GM19240 (cell line): Measurements from ENCODE around the gene CEACAM7.
"Not testable (repeated sequence)": the region's sequence is repeated elsewhere in the genome, so short reads cannot be mapped to it uniquely, and the experiment has no call there.

Source experiments
- DNase-seq: peaks from one replicate; pipeline ENCODE4 v3.0.0; 2011; ENCODE audit warnings: low spot score; ENCODE audit not compliant: insufficient read length

Gene CEACAM7

DNA sequence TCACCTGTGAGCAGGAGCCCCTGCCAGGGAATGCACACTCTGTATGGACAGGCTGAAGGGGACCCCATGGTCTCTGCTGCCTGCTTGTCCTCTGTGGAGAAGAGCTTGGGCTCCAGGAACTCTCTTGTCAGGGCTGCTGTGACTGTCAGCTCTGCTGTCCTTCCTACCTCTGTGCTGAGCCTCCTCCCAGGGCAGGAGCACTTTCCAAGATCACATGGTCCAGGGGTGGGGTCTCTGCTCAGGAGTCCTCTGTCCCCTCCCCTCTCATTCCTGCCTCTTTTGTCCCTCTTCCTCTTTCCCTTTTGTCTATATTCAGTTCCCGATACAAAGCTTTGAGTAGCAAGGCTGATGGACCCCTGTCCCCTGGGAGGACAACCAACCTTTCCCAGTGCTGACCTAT, at the start of gene CEACAM7:
Gene CEACAM7 (minus strand): TSS at position 173 of the 400 bp plus-strand sequence. CDS start 105 bp downstream, at position 68.
- DNase-seq, result no peak

DNA sequence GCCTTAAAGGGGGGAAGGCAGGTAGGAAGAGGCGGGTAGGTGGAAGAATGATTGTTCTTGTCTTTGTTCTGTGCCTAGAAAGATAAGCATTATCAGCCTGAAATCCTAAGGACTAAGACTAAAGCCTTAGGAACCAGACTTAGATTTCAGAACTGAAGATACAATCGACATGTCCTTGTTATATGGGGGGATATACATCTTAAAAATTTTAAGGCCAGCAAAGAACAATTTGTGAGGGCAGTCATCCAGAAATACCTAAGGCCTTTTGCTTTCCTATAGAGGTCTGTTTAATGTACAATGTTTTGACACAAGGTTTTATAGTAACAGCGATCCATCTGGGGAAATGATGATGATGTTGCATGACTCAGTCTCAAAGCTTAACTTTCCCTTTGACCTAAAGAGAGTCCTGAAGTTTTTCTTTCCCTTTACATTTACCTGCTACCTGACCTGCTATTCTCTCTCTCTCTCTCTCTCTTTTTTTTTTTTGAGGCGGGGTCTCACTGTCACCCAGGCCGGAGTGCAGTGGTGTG, 47.1 kb upstream of the CEACAM7 start:
- no peak for DNase-seq

- no peak for DNase-seq
Measured at GRCh38 chr19:41734585-41734984, 46.5 kb upstream of the CEACAM7 start.

DNA sequence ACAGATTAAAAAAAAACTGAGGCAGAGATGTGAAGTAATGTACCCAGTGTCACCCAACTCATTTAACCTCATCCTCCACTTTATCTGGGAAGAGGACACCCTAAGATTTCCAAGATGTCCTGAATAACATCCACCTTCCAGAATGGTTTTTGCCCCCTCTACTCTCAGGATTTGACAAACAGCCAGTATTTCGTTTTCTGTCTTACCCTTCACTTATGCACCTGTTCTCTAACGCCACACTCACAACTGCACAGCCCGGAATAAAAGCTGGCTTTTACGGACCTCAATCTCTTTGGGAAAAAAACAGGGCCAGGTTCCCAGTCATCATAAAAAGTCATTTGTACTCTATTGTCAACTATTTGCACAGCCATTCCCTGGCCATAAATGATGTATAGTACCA, 46.1 kb upstream of the CEACAM7 start:
- DNase-seq, result no peak

- DNase-seq, result no peak
Measured at GRCh38 chr19:41726493-41726892, 38.4 kb upstream of the CEACAM7 start.

GRCh38 chr19:41720103-41720502, 32.0 kb upstream of the CEACAM7 start:
- no peak for DNase-seq

DNA sequence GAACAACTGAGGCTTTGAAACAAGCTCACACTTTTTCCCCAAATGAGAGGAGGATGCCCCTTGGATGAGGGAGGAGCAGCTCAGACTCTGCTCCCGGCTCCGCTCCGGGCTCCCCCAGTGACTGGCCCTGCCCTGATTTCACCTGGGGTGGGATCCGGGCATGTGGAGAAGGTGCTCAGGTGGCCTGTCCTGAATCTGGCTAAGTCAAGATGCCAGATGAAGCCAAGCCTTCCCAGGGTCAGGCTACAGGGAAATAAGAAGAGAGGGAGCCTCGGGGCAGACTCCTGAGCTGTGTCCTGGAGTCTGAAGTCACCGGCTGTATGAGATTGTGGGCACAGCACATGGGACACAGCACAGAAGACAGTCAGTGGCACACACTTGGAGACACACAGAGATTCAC, 30.7 kb upstream of the CEACAM7 start:
- no peak for DNase-seq

- DNase-seq, result no peak
Measured at GRCh38 chr19:41714598-41714997, 26.5 kb upstream of the CEACAM7 start.

GRCh38 chr19:41711376-41712261, 23.5 kb upstream of the CEACAM7 start:
- no peak for DNase-seq

DNA sequence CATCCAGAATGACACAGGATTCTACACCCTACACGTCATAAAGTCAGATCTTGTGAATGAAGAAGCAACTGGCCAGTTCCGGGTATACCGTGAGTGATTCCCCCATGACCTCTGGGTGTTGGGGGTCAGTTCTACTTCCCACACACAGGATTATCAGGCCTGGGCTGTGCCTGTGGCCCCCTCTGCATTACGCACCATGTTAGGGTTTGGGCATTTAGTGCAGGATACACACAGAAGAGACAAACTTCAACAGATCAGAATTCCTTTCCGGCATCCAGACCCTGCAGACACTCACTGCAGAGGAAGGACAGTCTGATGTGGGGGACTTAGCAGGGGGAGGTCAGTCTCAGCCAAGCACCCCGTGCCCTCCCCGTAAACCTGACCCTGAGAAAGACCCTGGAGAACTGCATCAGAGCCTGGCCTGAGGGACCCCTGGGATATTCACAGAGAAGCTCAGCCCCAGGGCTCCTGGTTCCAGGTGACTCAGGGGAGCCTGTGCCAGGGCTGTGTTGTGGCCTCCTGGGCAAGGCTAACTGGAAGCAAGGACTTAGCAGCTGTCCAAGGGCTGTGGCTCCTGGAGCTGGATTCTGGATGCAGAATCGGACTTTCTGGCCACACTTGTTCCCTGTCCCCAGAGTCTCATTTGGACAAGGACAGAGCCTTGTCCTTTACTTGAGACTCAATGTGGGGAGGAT, 22.0 kb upstream of the CEACAM7 start:
- DNase-seq, result no peak

DNA sequence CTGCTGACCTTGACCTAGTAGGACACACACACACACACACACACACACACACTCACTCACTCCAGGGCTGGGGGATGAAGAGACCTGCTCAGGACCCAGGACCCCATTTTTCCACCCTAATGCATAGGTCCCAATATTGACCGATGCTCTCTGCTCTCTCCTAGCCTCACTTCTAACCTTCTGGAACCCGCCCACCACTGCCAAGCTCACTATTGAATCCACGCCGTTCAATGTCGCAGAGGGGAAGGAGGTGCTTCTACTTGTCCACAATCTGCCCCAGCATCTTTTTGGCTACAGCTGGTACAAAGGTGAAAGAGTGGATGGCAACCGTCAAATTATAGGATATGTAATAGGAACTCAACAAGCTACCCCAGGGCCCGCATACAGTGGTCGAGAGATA, 21.4 kb upstream of the CEACAM7 start:
- not testable (repeated sequence) for DNase-seq

DNA sequence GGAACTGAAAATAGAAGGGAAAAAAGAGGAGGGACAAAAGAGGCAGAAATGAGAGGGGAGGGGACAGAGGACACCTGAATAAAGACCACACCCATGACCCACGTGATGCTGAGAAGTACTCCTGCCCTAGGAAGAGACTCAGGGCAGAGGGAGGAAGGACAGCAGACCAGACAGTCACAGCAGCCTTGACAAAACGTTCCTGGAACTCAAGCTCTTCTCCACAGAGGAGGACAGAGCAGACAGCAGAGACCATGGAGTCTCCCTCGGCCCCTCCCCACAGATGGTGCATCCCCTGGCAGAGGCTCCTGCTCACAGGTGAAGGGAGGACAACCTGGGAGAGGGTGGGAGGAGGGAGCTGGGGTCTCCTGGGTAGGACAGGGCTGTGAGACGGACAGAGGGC, 20.4 kb upstream of the CEACAM7 start, which contains the start of gene CEACAM5:
Gene CEACAM5 (plus strand): TSS at position 146 of the 400 bp plus-strand sequence. CDS start 106 bp downstream, at position 252.
- no peak for DNase-seq

GRCh38 chr19:41707871-41708371, 19.9 kb upstream of the CEACAM7 start:
- no peak for DNase-seq

GRCh38 chr19:41707502-41707812, 19.4 kb upstream of the CEACAM7 start:
- DNase-seq, result no peak

GRCh38 chr19:41706741-41707501, 18.9 kb upstream of the CEACAM7 start:
- DNase-seq, result peak; percentile 80

GRCh38 chr19:41705393-41706174, 17.5 kb upstream of the CEACAM7 start:
- DNase-seq, result no peak

DNA sequence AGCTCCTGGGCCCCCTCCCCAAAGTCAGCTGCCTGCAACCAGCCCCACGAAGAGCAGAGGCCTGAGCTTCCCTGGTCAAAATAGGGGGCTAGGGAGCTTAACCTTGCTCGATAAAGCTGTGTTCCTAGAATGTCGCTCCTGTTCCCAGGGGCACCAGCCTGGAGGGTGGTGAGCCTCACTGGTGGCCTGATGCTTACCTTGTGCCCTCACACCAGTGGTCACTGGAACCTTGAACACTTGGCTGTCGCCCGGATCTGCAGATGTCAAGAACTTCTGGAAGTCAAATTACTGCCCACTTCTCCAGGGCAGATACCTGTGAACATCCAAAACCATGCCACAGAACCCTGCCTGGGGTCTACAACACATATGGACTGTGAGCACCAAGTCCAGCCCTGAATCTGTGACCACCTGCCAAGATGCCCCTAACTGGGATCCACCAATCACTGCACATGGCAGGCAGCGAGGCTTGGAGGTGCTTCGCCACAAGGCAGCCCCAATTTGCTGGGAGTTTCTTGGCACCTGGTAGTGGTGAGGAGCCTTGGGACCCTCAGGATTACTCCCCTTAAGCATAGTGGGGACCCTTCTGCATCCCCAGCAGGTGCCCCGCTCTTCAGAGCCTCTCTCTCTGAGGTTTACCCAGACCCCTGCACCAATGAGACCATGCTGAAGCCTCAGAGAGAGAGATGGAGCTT, 15.7 kb upstream of the CEACAM7 start:
- DNase-seq, result no peak

DNA sequence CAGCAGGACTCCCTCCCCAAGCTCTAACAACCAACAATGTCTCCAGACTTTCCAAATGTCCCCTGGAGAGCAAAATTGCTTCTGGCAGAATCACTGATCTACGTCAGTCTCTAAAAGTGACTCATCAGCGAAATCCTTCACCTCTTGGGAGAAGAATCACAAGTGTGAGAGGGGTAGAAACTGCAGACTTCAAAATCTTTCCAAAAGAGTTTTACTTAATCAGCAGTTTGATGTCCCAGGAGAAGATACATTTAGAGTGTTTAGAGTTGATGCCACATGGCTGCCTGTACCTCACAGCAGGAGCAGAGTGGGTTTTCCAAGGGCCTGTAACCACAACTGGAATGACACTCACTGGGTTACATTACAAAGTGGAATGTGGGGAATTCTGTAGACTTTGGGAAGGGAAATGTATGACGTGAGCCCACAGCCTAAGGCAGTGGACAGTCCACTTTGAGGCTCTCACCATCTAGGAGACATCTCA, 14.1 kb upstream of the CEACAM7 start:
- no peak for DNase-seq

DNA sequence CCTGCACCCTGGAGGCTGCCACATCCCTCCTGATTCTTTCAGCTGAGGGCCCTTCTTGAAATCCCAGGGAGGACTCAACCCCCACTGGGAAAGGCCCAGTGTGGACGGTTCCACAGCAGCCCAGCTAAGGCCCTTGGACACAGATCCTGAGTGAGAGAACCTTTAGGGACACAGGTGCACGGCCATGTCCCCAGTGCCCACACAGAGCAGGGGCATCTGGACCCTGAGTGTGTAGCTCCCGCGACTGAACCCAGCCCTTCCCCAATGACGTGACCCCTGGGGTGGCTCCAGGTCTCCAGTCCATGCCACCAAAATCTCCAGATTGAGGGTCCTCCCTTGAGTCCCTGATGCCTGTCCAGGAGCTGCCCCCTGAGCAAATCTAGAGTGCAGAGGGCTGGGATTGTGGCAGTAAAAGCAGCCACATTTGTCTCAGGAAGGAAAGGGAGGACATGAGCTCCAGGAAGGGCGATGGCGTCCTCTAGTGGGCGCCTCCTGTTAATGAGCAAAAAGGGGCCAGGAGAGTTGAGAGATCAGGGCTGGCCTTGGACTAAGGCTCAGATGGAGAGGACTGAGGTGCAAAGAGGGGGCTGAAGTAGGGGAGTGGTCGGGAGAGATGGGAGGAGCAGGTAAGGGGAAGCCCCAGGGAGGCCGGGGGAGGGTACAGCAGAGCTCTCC, 13.5 kb upstream of the CEACAM7 start:
- no peak for DNase-seq
